Measurements from ENCODE around the gene SF1.
"Not testable (repeated sequence)": the region's sequence is repeated elsewhere in the genome, so short reads cannot be mapped to it uniquely, and the experiment has no call there.

SF1 gene

GRCh38 chr11:64778473-64779298, at the start of gene SF1:
Gene SF1 (minus strand): TSS chr11:64778542. CDS start chr11:64778392, 150 bp downstream.
- peak; percentile 99 for DNase-seq (ENCODE audit: low spot score)

- no peak for DNase-seq (ENCODE audit: low spot score)
Observed at GRCh38 chr11:64827451-64827839, 49.1 kb upstream of the SF1 start.

DNA sequence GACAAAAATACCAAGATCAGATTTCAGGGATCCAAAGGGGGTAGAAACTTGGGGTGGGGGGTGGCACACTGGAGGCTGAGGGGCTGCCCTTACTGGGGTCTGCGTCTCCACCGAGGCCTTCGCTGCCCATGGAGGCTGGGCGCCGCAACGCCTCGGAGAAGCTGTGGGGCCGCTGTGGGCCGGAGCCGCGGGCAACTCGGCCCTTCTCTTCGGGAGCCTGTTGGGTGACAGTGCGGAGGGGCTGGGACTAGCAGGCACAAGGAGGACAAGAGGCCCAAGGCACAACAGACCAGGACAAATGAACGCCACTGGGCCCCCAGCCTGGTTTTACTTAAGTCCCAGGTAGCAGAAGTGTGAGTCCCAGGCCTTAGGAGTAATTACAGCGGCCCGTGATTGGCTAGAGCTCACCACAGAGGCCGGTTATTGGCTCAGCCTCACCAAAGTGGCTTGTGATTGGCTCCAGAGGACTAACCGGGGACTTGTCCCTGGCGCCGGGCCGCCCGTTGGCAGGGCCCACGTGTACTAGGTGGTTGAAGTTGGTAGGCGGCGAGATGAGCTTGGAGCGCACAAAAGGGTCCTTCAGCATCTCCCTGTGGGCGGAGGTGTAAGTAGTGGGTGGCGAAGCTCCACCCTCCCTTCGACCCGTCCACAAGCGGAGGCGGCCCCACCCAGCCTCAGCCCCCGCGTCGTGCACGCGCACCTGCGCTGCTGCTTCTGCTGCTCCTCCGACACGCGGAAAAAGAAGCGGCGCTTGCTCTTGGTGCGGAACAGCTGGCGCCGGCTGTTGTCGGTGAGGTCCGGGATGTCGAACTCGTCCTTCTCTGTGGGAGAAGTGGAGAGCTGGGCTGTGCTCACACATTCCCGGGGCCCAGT, 48.5 kb upstream of the SF1 start:
- DNase-seq (ENCODE audit: low spot score): no peak

DNA sequence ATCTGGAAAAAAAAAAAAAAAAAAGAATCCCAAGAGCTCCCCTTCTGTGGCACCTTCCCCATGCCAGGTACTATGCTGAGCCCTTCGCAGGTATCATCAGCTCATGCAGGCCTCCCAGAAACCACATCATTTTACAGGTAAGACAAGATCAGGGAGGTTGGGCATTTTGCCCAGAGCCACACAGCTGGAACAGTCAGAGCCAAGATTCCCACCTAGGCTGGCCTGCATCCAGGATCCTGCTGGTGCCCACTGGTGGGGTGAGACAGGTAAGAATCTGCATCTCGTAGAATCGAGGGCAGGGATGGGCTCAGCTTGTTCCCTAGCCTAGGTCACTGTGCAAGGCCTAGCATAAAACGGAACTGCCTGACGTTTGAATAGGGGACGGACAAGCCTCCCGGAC, 47.7 kb upstream of the SF1 start:
- no peak for DNase-seq (ENCODE audit: low spot score)

DNA sequence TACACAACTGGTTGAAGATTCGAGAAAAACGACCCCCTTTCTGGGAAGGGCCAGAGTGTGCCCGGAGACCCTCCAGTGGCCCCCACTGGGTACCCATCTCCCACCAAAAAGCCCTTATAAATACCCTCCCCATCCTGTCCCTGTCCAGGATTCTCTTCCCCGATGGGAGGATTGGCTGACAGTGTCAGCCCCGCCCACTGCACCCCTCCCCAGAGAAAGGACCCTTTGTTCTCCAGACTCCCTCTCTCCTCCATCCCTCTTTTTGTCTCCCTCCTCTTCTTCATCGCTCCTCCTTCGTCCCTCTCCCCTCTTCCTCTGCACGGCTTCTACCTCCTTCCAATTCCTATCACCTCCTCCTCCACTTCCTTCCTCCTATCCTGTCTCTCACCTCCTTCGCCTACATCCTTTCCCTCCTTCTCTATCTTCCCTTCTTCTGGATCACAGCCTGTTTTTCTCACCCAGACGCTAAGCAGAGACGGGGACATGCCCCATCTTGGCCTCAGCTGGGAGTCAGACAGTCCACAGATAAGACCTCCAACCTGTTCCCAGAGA, 45.3 kb upstream of the SF1 start:
- DNase-seq (ENCODE audit: low spot score): no peak

- DNase-seq (ENCODE audit: low spot score): no peak
Observed at GRCh38 chr11:64817476-64817875, 39.1 kb upstream of the SF1 start.

DNA sequence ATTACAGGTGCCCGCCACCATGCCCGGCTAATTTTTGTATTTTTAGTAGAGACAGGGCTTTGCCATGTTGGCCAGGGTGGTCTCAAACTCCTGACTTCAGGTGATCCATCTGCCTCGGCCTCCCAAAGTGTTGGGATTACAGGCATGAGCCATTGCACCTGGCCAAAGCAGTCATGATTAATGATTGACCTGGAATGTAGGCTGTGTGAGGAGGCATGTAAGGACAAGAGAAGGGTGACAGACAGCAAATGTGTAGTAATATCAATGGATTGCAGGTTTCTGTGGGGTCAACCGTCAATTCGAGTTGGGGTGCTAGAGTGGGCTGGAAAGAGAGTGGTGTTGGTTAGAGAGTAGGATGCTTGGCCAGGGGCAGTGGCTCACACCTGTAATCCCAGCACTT, 37.1 kb upstream of the SF1 start:
- not testable (repeated sequence) for DNase-seq (ENCODE audit: low spot score)

DNA sequence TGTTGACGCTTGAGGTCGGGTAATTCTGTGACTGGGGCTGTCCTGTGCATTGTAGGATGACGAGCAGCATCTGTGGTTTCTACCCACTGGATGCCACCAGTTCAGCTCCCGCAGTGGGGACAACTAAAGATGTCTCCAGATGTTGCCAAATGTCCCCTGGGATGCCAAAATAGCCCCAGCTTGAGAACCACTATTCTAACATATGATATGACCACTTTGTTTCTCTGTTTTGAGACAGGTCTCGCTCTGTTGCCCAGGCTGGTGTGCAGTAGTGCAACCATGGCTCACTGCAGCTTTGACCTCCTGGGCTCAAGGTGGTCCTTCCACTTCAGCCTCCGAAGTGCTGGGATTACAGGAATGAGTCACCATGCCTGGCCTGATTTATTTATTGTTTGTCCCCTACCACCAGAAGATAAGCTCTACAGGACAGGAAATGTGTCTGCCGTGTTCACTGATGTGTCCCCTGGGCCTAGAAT, 36.4 kb upstream of the SF1 start:
- no peak for DNase-seq (ENCODE audit: low spot score)

- no peak for DNase-seq (ENCODE audit: low spot score)
Observed at GRCh38 chr11:64813826-64814225, 35.5 kb upstream of the SF1 start.

DNA sequence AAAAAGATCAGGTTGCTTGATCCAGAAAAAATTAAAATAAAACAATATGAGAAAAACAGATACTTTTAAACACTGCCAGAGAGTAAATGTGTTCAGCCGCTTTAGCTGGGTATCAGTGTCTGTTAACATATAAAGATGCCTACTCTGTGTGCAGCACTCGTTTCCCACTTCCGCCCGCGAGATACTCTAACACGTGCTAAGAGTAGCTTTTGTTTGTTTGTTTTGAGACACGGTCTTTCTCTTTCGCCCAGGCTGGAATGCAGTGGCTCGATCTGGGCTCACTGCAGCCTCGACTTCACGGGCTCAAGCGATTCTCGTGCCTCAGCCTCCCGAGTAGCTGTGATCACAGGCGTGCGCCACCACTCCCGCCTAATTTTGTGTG, 32.5 kb upstream of the SF1 start:
- DNase-seq (ENCODE audit: low spot score): no peak

DNA sequence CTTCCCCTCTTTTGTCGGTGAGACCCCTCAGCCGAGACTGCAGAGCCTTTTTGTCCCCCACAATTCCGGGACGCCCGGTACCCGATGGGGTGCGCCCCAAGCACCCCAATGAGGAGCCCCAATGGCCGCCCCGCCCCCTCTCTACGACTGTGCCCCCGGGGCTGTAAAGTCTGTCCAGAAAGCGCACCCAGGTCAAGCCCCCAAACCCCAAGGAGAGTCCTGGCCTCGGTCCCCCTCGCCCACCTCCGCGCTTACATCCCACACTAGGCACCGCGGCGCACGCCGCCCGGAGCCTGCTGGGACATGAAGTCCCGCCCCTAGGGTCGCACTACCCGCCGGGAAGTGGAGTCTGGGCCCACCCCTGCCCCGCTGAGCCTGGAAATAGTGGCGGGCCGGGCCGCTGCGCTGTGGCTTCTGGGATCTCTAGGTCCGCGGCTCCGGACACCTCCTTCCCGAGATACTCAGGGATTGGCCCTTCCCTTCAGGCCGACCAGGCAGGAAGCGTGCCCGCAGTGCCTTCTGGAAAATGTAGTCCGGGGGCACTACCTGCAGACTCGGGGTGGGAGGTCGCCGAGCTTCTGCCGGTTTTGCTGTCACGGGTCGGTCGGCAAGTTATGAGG, 32.0 kb upstream of the SF1 start, which contains the start of gene MEN1:
Gene MEN1, minus strand, starts transcription at position 281 of the 620 bp plus-strand sequence. CDS start 442 bp downstream, outside the sequence.
- peak; percentile 96 for DNase-seq (ENCODE audit: low spot score)

DNA sequence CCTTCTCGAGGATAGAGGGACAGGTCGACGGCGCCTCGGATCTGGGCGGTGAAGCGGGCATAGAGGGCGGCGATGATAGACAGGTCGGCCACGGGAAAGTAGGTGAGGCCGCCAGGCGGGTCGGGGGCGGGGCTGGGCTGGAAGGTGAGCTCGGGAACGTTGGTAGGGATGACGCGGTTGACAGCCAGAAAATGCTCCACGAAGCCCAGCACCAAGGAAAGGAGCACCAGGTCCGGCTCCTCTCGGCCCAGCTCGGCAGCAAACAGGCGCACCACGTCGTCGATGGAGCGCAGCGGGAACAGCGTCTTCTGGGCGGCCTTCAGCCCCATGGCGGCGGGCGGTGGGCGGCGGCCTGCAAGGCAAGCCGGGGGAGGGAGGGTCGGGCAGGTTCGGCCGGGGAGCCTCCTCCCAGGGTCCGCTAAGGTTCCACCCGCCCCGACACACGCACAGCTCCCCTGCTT, 31.5 kb upstream of the SF1 start:
- DNase-seq (ENCODE audit: low spot score): no peak

DNA sequence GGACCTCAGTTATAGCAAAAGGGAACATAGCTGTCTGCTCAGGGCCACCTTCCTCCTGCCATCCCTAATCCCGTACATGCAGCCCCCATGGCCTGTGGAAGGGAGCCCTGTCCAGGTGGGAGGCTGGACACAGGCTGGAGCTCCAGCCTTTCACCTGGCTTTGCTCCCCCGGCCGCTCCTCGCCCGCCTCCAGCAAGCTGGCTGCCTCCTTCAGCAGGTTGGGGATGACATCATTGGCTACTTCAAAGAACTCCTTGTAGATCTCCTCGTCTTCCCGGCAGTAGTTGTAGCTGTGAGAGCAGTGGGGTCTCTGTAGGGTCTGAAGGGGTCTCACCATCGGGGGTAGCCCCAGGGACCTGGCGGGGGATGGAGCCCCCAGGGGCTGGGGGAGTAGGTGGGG, 27.1 kb upstream of the SF1 start:
- DNase-seq (ENCODE audit: low spot score): no peak

DNA sequence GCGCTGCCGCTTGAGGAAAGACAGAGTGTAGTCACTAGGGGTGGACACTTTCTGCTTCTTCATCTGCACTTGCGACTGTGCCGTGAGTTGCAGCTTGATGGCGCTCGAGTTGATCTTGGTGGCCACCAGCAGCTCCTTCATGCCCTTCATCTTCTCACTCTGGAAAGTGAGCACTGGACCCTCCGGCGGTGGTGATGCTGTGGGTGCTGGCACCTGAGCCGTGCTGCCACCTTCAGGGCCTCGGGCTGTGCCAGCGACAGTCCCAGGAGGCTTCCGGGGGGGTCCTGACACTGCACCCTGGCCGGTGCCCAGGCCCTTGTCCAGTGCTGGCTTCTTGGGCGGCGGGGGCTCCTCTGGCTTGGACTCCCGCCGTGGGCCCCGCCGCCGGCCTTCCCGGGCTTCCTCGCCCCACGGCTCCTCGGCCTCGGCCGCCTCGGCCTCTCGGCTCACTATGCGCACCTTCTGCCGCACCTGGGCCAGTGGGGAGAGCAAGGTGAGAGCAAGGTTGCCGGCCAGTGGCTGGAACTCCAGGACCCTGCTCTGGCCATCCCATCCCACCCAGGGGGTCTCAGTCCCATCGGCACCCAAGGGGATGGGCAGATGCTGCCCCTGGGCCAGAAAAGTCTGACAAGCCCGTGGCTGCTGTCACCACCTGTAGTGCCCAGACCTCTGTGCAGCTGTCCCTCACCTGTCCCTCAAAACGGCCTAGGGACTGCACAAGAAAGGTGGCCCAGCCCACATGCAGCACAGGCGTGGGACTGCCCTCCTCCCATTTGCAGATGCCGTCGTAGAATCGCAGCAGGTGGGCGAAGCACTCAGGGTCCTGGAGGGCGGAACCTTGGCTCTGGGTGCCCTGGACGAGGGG, 26.2 kb upstream of the SF1 start:
- peak; percentile 46 for DNase-seq (ENCODE audit: low spot score)

DNA sequence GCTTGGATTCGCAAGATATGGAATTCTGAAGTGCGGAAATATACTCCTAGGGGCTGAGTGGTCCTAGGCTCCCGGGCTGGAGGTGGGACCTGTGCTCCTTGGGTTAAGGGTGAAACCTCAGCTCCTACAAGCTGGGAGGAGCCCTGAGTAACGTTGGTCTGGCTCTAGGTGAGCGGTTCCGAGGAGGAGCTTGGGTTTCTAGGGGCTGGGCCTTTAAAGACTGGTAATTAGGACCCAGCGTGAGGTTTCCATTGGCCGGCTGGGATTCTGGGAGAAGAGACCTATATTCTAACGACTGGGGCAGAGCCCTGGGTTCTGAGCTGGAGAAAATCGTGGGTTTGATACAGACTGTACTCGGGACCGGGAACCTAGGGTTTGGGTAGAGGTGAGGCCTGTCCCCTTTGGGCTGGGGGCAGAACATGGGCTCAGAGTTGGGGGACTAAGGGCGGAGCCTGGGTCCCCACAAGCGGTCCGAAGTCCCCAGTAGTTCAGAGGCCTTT, 25.6 kb upstream of the SF1 start:
- DNase-seq (ENCODE audit: low spot score): no peak

DNA sequence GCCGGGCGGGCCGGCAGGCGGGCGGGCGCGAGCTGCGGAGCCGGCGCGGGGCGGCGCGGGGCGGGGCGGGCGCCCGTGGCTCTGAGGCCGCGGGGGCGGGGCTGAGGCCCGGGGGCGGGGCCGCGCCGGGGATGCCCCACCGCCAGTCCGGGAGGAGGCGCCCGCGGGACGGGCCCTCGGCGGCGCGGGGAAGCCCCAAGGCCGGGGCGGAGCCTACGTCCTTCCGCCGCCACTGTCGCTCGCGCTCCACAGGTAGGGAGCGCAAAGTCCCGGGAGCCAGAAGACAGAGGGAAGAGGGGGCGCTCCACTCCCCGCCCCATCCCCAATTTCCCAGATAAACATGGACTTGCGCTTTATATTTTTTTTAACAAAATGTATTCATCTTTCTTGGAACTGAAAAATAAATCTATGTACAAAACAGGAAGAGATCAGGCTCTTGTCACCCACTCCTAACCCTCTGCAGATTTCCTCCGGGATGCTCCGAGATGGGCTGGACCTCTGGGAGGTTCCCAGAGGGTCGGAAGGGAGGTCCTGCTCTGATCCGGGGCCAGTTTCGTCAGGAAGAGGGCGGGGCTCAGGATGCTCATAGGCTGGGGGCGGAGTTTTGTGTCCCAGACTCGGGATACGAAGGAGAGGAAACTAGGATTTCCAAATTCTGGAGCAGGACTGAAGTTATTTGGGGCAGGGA, 25.0 kb upstream of the SF1 start, which contains the start of gene MAP4K2:
Gene MAP4K2, minus strand, starts transcription at position 57 of the 688 bp plus-strand sequence. CDS start 65 bp downstream, outside the sequence.
- peak; percentile 88 for DNase-seq (ENCODE audit: low spot score)

DNA sequence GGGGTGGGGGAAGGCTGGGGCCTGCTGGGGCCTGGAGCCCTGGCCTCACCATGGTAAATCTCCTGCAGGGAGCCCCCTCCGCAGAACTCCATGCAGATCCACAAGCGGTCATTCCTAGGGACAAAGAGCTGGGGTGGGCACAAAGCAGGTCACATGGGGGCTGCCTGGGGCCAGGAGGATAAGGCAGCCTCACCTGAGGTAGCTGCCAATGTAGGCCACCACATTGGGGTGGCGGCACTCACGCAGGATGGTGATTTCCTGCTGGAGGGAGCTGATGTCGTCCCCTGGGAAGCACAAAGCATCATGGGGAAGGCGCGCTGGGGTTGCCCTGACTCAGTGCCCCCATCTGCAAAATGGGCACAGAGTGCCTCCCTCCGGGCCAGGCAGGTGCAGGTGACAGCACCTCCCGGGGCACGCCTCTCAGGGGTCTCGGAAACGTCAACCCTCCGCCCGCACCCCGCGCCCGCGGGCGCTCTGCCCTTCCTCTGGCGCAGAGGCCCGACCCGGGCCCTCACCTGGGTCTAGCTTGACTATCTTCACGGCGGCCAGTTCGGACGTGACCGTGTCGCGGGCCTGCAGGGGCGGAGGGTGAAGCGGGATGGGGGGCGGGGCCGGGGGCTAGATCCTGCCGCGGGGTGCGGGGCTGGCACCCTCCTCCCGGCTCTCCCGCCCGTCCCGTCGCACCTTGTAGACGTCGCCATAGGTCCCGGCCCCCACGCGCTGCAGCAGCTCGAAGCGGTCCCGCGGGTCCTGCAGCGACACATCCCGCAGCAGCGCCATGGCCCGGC, 24.2 kb upstream of the SF1 start:
- peak; percentile 18 for DNase-seq (ENCODE audit: low spot score)

GRCh38 chr11:64801561-64802369, 23.4 kb upstream of the SF1 start:
- no peak for DNase-seq (ENCODE audit: low spot score)

DNA sequence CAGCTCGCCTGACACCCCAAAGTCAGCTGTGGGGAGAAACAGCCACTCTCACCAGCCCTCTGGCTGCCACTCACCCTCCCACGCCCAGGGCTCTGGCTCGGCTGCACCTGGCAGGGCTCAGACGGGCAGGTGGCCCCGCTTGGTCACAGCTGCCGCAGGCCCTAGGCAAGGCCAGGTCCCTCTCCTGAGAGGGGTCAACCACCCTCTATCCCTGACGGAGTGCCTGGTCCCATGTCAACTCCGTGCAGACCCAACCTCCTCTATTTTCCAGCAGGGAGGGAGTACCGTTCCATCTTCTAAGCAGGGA, 22.8 kb upstream of the SF1 start:
- no peak for DNase-seq (ENCODE audit: low spot score)
